ENCODE measurements around the gene CELA3A.
"Not testable (repeated sequence)": the region's sequence is repeated elsewhere in the genome, so short reads cannot be mapped to it uniquely, and the experiment has no call there.

CELA3A gene

DNA sequence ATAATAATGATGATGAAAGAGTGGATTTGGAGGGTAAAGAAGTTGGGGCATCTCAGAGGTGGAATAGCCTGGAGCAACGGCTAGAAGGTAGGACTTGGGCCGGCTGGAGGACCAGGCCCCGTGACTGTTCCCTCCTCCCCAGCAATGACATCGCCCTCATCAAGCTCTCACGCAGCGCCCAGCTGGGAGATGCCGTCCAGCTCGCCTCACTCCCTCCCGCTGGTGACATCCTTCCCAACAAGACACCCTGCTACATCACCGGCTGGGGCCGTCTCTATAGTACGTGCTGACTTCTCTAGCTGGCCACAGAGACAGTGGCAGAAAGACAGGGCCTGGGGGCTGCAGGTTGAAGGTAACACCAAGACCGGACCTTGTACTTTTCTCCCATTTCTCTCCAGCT, 5.3 kb downstream of the CELA3A start:
- DNase-seq; in situ Hi-C loops (cut with HindIII; ENCODE audit: low pct_ligation_motif_present, low pct_unique_long_range_greater_than_20kb, low sequenced_read_pairs): not testable (repeated sequence)

DNA sequence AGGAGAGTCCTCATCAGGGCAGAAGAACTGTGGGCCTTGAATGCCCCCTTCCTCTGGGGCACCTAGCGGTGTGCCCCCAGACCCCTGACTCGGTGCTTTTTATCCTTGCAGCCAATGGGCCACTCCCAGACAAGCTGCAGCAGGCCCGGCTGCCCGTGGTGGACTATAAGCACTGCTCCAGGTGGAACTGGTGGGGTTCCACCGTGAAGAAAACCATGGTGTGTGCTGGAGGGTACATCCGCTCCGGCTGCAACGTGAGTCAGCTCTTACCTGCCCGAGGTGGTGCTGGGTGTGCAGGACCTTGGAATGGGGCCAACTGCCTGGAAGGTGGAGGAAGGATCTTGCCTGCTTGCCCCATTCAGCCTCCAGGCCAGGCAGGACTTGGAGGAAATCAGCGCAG, 5.8 kb downstream of the CELA3A start:
- in situ Hi-C loops (cut with HindIII; ENCODE audit: low pct_ligation_motif_present, low pct_unique_long_range_greater_than_20kb, low sequenced_read_pairs); DNase-seq: not testable (repeated sequence)

DNA sequence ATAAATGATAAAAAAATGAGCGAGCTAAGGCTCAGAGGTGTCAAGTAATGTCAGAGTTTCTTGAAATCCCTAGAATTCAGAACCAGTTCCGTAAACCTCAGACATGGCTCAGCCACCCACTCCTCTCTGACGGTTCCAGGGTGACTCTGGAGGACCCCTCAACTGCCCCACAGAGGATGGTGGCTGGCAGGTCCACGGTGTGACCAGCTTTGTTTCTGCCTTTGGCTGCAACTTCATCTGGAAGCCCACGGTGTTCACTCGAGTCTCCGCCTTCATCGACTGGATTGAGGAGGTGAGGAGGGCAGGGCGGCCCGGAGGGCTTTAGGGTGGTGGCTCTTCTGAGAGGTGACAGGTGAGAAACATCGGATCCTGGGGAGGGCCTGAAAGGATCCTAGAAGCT, 8.1 kb downstream of the CELA3A start:
- DNase-seq; in situ Hi-C loops (cut with HindIII; ENCODE audit: low pct_ligation_motif_present, low pct_unique_long_range_greater_than_20kb, low sequenced_read_pairs): not testable (repeated sequence)

DNA sequence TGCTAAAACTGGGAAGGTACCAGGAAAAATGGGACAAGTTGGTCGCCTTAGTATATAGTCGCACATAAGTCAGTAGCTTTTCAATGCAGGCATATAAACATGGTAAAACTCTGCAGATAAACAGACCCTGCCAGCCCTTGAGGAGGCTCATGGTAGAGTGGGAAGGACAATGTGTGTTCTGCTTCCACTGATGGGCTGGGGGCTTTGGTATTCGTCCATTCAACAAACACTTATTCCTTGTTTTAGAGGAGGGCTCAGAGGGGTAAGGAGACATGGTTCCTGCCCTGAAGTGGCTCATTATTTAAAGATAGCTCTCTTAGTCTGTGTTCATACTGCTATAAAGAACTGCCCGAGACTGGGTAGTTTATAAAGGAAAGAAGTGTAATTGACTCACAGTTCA, 11.3 kb downstream of the CELA3A start:
- DNase-seq = not testable (repeated sequence)

DNA sequence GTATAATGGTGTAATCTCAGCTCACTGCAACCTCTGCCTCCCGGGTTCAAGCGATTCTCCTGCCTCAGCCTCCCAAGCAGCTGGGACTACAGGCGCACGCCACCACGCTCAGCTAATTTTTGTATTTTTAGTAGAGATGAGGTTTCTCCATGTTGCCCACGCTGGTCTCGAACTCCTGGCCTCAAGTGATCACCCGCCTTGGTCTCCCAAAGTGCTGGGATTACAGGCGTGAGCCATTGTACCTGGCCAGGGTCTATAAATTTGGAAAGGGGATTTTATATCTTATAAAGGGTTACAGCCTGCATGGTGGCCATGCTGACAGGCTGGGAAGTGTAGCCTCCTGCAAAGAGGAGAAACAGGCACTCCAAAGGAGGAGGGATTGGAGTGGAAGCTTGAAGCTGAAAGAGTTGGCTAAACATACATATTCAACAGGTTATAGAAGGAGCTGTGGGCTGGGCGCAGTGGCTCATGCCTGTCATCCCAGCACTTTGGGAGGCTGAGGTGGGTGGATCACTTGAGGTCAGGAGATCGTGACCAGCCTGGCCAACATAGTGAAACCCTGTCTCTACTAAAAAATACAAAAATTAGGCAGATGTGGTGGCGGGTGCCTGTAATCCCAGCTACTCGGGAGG, 13.2 kb downstream of the CELA3A start:
- DNase-seq; in situ Hi-C loops (cut with HindIII; ENCODE audit: low pct_ligation_motif_present, low pct_unique_long_range_greater_than_20kb, low sequenced_read_pairs): not testable (repeated sequence)

More for the DNA sequence above, 11.3 kb downstream of the CELA3A start:
- in situ Hi-C loops (cut with HindIII; ENCODE audit: low pct_ligation_motif_present, low pct_unique_long_range_greater_than_20kb, low sequenced_read_pairs) = not testable (repeated sequence)

DNA sequence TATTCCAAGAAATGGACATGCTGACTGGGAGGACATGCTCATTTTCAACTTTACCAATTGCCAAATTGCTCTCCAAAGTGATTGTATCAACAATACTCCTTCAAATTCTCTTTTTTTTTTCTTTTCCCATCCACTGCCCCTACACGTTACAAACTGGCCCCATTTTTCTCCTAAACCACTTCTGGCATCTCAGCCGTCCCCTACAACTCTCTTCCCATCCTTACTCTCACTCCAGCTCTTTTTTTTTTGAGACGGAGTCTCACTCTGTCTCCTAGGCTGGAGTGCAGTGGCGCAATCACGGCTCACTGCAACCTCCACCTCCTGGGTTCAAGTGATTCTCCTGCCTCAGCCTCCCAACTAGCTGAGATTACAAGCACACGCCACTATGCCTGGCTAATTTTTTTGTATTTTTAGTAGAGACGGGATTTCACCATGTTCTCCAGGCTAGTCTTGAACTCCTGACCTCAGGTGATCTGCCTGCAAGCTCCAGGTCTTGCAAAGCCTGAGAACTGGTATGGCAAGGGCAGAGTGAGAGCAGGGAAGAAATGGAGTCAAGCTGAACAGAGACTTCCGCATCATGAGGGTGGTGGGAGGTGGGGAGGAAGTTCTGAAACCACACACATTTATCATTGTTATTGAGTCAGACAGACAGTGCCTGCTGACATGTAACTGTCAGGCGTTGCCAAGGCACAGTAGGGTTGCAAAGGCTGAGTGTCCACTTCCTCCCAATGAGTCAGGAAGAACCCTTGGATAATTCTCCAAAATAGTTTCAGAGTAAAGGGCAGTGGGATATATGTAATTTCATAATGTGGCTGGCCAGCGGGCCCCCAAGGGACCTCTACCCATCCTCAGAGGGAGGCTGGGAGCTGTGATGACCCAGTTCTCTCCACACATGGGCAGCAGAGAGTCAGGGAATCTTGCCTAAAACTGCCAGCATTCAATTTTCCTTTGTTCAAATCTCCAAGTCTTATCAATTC, 17.4 kb downstream of the CELA3A start:
- in situ Hi-C loops (cut with HindIII; ENCODE audit: low pct_ligation_motif_present, low pct_unique_long_range_greater_than_20kb, low sequenced_read_pairs) = no loop called here
- DNase-seq = peak; percentile 81

DNA sequence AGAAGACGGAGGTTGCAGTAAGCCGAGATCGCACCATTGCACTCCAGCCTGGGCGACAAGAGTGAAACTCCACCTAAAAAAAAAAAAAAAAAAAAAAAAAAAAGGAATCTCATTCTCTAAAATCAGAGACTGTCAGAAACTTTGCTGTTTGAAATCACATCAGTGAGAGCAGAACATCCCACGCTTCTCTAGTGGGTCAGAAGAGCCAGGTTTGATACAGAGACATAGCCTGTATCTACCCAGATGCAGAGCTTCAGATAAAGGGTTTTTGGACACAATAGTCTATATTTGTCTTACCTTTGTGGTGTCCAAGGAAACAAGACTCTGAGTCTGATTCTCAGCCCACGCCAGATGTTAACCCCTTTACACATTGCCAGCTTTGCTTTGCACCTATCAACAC, 19.6 kb downstream of the CELA3A start:
- no peak for DNase-seq
- in situ Hi-C loops (cut with HindIII; ENCODE audit: low pct_ligation_motif_present, low pct_unique_long_range_greater_than_20kb, low sequenced_read_pairs) = no loop called here

DNA sequence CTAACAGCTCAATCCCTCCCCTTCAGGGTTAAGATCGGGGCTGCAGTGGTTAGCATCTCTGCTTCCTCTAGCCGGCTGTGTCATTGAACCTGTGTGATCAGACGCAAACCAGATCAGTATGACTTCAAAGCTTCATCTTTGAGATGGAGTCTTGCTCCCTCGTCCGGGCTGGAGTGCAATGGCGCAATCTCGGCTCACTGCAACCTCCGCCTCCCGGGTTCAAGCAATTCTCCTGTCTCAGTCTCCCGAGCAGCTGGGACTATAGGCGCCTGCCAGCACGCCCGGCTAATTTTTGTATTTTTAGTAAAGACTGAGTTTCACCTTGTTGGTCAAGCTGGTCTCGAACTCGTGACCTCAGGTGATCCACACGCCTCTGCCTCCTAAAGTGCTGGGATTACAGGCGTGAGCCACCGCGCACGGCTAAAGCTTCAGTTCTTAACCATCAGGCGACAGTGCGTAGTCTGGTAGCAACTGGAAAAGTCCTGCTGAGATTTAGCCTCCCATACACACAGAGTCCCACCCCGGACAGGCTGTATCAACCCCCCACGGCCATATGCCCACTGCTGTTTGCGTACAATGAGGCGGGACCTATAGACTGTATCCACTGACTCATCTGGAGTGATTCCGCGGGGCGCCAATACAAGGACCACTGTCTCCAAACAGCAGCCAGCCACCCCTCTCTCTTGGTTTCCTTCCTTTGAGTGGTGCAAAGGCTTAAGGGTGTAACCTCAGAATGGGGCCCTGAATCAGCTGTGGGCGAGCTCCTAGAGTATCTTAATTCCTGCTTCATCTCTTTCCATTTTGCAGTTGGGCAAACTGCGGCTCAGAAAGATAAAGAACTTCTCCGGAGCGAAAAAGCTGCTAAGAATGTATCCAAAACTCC, 23.3 kb downstream of the CELA3A start:
- in situ Hi-C loops (cut with HindIII; ENCODE audit: low pct_ligation_motif_present, low pct_unique_long_range_greater_than_20kb, low sequenced_read_pairs) = no loop called here
- no peak for DNase-seq

DNA sequence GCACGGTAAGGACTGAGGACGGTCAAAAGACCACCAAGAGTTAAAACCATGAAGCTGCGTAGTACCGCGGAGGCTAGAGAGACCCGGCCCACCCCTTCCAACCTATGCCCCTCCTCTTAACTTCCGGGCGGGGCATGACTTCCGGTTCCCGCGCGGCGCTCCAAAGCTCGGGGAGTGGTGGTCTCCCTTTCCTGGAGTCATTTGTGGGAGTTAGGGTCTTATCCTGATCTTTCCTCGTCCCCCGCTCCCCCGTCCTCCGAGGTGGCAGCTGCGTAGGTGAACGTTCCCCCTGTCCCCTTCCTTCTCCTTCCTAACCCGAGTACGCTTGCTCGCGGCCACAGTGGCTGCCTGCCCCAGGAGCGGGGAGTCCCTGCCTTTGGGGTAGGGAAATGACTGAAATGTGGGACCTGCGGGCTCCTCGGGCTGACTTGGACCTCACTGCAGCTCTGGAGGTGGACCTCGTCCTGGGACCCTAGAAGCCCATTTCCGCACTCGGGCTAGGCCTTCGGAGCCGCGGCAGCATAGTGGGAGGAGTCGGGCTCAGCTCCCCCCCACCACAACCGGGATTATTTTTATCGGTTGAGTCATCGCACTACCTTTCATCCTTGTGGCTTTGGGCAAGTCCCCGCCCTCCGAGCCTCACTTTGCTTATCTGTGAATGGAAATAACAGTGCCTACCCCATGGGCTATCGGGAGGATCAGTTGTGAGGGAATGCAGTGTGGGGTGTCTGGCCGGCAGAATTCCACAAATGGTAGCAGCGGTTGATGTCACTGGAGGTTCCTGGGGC, 24.1 kb downstream of the CELA3A start:
- peak; percentile 89 for DNase-seq
- in situ Hi-C loops (cut with HindIII; ENCODE audit: low pct_ligation_motif_present, low pct_unique_long_range_greater_than_20kb, low sequenced_read_pairs) = no loop called here

DNA sequence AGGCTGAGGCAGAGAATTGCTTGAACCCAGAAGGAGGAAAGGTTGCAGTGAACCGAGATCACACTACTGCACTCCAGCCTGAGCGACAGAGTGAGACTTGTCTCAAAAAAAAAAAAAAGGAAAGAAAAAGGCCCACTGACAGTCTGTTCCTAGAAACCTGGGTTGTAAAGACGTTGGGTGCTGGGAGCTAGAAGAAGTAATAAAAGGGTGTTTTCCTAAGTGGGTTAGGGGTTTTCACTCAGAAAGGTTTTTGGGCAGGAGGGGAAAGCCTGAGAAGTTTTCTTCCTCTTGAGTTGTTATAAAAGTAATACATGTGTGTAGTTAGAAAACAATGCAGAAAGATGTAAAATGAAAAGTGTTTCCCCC, 25.4 kb downstream of the CELA3A start:
- no peak for DNase-seq
- in situ Hi-C loops (cut with HindIII; ENCODE audit: low pct_ligation_motif_present, low pct_unique_long_range_greater_than_20kb, low sequenced_read_pairs) = no loop called here

DNA sequence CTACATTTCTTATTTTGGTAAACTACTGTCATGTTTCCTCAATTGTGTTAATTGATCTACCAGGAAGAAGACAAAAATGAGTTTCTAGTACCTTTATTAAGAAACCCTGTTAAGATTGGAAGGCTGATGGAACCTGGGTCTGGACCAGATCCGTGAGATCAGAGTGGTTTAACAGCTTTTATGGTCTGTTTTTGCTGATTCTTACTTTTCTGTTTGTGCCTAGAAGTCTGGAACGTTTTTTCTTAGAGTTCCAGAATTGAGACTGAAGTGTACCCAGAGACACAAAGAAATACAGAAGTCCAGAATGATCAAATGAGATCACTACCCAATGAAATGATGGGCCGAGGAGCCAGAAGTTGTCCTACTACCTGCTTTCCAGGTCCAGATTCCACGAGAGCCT, 28.6 kb downstream of the CELA3A start:
- in situ Hi-C loops (cut with HindIII; ENCODE audit: low pct_ligation_motif_present, low pct_unique_long_range_greater_than_20kb, low sequenced_read_pairs) = no loop called here
- DNase-seq = no peak

DNA sequence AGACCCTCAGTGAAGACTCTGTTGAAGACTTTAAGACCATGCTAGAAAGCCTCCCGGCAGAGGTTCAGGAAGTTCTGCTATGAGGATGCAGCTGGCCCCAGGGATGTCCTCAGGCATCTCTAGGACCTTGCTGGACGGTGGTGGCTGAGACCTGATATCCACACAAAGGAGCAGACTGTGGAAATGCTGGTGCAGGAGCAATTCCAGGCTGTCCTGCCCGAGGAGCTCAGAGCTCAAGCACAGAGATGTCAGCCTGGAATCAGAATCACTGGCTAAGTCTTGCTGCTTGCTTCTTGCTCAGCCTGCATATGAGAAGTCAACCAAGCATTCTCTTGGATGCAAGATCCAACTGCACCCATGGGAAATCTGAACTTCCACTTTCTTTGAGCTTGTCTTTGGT, 29.0 kb downstream of the CELA3A start:
- in situ Hi-C loops (cut with HindIII; ENCODE audit: low pct_ligation_motif_present, low pct_unique_long_range_greater_than_20kb, low sequenced_read_pairs) = no loop called here
- no peak for DNase-seq

DNA sequence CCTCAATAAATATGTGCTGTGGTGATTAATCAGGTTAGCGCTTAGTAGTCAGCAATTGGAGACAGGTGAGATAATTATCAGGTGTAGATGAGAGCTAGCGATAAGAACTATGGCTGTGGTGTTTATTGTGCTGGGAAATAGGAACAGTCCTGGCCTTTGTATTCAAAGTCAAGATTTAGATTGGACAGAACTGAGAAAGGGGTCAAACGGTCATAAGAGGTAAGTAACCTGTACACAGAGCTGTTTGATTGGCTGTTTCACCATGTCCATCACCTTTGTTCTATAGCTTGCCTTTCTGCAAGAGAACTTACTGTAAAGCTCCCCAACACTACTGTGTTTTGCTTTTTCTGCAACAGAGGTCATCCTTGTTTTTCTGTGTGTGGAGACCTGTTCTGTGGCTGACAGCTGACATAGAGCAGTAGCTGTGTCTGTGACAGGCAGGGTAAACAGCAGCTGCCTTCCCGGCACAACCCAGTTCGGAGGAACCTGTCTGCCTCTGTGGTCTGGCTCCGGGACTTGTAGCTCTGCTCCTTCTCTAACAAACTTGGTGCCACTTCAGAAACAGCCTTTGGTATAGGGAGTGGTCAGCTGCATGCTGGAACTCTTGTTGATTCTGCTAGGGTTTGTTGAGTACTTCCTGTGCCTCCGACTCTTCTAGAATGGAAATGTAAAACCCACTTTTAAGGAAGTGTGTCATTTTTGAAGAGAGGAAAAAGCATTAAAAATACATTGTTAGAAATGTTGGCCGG, 29.9 kb downstream of the CELA3A start:
- in situ Hi-C loops (cut with HindIII; ENCODE audit: low pct_ligation_motif_present, low pct_unique_long_range_greater_than_20kb, low sequenced_read_pairs) = no loop called here
- DNase-seq = no peak

DNA sequence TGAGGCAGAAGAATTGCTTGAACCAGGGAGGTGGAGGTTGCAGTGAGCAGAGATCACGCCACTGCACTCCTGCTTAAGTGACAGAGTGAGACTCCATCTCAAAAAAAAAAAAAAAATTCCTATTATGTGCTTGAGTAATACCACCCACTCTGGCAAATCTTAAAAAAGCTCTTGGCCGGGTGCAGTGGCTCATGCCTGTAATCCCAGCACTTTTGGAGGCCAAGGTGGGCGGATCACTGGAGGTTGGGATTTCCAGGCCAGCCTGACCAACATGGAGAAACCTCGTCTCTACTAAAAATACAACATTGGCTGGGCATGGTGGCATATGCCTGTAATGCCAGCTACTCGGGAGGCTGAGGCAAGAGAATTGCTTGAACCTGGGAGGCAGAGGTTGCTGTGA, 33.4 kb downstream of the CELA3A start:
- DNase-seq; in situ Hi-C loops (cut with HindIII; ENCODE audit: low pct_ligation_motif_present, low pct_unique_long_range_greater_than_20kb, low sequenced_read_pairs): not testable (repeated sequence)

DNA sequence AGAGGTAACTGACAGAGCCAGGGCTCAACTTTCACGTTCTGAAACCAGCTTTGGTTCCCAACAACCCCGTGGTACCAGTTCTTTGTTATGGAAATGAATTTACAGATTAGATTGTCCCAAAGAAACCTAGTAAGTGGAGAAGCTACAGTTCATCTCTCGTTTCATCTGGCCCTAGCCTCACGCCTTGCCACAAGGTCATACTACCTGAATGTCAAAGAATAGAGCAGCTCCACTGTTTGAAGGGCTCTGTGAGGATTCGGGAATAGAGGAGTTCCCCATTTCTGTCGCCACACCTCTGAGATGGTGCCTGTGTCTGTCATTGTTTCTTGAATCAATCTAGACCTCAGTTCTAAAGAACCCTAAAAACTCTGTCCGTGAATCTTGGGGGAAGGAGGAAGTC, 36.1 kb downstream of the CELA3A start:
- DNase-seq = no peak
- in situ Hi-C loops (cut with HindIII; ENCODE audit: low pct_ligation_motif_present, low pct_unique_long_range_greater_than_20kb, low sequenced_read_pairs) = no loop called here

DNA sequence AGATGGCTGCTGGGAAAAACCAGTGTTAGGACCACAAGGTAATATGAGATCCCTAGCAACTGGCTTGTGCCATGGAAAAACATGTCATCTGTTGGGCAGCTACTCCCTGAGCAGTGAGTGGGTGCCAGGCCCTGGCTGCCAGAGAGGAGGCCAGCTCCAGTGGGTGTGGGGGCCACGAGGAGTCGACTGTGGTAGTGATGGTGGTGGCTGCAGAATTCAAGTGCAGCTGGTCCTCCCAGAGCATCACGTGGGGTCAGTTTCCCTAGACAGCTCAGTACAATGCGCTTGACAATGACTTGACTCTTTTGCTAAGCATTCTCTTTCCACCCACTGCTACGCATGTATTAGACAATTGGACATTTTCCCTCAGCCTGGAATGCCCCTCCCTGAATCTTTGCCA, 36.6 kb downstream of the CELA3A start:
- no peak for DNase-seq
- in situ Hi-C loops (cut with HindIII; ENCODE audit: low pct_ligation_motif_present, low pct_unique_long_range_greater_than_20kb, low sequenced_read_pairs) = no loop called here

DNA sequence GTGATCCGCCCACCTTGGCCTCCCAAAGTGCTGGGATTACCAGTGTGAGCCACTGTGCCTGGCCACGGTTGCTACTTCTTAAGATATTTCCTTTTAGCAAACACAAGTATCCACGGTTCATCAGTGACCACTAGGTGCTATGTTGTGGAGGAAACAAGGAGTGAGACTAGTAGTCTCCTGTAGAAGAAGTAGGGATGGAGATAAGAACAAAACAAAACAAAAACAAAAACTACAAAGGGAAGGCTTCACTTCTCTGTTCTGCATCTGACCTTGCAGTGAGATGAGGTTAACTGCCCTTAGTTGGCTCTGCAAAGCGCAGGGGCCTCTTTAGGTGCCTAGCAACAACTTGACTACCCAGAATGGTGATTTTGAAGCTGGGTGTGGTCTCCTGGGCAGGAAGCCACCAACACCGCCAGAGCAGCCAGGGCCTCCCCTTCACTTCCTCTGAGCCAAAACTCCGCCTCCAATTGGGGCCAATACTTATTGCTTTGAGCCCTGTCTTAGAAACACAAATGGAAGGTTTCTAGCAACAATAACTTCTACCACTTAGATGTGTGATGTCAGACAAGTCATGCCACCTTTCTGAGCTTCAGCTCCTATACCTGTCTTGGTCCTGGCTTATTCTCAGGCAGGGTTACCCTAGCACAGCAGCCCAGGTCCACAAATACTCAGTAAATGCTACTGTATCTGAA, 38.3 kb downstream of the CELA3A start:
- in situ Hi-C loops (cut with HindIII; ENCODE audit: low pct_ligation_motif_present, low pct_unique_long_range_greater_than_20kb, low sequenced_read_pairs) = no loop called here

More for the DNA sequence above, 38.3 kb downstream of the CELA3A start:
- DNase-seq = no peak
